Fibroblast of skin of right biceps (primary cell): ENCODE results near the gene GABRB1.

Experiments
- DNase-seq: peaks from one replicate; pipeline ENCODE4 v3.0.0-alpha.2; 2013

Gene GABRB1

DNA sequence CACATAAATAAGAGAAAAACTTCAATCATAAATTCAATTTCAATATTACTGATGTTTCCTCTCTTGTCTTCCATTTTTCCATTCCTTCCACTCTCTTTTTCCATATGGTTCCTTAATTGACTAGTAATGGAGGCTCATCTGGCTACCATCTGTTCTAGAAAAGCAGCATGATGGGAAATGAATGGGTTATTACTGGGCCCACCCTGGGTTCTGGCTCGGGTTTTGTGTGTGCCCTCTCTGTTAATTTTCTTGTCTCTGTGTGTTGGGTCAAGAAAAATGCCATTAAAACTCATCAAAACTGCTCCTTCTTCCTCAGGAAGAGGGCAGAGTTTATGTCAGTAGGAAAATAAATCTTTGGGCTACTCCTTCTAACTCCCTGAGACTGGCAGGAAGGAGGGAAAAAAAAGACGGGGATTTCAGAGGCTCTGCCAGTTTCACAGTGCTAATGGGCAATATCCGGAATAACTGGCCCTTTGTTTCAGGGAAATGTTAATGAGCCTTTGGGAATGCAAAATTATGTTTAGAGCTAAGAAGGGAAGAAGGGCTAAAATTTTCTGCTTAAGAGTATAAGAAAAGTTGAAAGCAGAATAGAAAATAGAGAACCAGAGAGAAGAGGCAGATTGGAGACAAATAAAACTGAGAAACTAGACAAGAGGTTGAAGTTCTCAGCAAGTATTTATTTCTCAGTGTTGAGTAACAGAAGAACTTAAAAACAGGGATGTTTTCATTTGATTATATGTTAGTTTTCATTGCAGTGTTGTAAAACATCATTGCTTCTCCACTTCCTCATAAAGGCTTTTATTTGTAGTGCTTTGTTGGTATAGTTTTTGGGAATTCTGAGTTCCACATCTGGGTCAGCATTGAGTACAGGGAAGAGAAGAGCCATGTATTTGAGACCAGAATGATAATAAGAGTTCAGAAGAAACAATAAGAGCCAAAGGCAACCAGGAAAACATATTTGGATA is 19.7 kb downstream of the GABRB1 start:
- no peak for DNase-seq

DNA sequence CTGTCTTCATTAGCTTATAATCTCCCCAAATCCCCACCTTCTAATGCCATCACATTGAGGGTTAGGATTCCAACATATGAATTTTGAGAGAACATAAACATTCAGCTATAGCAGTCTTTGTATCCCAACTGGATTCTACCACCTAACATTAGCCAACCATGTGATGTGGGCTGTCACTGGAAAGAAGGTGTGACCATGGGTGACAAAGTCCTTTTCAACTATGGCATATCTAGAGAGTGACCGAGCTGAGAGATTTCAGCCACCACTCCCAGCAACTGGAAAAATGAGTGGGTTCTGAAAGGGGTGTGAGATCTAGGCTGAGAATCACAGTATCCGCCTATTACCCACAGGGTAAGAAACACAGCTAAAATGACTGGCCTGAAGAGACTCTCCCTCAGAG is 22.1 kb downstream of the GABRB1 start:
- no peak for DNase-seq

DNA sequence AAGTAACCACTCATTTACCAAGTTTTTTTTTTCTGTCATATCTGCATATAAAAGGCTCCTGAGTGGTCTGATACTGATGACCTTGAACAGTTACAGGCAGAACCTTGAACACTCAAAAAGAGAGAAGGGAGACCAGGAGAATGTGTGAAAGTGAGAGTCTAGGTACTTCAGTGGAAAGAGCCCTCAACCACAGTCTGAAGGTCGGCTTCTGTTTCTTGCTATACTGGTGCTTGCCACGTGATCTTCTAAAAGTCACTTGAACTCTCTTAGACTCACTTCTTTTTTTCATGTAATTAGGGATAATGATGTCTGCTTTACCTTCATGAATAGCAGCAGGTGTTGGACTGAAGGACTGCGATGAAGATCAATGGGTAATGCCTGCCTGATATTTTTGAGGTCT is 22.8 kb downstream of the GABRB1 start:
- DNase-seq = no peak

DNA sequence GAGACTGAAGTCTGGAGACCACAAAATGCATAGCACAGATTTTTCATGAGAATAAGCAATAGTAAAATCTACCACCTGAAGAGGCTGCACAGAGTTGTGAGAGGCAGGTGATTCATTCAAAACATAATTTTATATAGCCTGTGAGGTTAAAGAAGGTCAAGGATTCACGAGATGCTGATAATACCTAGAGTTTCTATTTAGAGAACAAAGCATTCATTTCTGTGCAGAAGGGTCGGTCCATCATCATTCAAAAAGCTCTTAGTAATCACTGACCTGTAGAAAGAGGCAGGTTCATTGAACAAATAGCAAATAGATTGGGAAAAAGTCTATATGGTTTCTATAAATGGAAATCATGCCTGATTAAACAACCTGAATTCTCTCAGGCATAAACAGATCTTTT is 26.6 kb downstream of the GABRB1 start:
- no peak for DNase-seq

DNA sequence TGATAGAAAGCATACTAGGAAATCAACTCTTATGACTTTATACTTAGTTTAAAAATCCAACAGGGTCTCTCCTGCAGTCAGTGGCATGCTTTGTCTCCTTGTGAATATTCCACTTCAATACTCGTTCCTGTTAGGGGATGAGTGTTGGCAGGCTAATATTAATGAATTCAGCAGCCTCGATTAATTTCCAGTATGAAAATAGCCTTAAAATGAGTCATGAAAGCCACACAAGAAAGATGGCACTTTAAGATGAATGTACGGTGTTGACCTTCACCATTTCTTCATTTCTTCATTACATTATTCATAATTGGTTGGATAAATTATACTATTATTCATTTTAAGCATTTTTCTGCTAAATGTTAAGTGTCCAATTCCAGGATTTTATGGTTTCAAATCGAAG is 29.2 kb downstream of the GABRB1 start:
- no peak for DNase-seq

DNA sequence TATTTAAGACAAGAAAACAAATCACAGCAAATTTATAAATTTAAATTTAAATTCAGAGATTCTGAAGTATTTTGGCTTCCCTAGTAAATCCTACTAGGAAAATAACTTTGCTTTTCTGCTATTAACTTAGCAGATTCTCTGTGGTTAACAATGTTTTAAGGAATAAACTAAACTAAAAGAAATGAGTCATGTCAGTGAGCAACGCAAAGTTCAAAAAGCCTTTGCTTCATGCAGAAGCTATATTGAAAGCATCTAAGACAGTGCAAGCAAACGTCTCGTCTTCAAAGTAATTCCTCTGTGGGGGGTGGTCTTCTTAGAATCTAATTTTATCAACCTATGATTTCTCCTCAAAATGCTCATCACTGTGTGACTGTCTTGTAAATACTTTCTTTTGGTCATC is 30.1 kb downstream of the GABRB1 start:
- peak; percentile 34 for DNase-seq

DNA sequence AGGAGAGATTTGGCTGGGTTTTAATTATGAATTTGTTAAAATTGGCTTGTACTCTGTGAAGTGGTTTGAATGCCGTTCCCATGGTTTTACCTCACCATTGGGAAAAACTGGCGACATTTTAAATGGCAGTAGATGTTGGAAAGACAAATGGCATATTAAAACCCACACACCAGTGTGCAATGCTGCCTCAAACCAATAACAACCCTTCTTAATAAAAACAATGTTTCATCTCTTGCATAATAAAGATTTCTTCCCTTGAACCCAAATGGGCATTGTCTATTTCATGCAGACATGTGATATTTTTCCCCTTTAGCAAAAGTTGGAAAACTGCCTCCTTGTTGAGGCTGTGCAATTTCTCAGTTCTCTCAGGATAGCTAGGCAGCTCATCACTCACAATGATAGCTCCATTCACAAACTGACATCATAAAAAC is 33.7 kb downstream of the GABRB1 start:
- DNase-seq = no peak

DNA sequence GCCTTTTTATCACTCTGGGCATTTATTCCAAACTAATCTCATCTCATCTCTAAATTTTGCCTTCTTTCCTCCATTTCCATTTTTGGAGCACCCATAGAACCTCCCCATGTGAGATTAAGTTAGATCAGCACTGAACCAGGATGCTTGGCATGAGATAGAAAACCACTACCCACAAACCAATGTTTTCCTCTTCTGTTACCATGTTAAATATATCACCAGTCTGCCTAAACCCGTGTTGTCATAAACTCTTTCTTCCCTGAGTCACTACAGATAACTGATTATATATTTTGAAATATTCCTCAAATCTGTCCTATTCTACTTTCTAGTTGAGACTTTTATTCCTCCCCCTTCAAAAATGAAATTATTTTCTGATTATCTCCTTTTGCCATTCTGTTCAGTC is 37.6 kb downstream of the GABRB1 start:
- DNase-seq = peak; percentile 4

DNA sequence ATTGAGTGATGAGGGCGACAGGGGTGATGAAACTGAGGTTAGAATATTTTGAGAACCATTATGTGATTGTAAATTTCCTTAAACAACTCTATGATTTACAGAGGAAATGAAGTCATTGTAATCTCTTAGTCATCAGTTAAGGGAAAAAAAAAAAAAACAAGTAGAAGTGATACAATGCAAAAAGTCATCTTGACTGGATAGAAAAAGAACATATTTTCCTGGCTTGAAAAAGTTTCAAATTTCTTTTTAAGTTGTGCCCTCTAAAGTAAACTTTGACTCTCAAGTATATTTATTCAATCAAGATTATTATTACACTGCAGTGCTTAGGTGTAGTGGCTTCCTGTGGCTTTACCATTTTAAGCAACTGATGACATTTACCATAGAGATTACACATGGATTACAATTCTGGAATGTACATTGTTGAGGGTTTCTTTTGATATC is 40.6 kb downstream of the GABRB1 start:
- peak; percentile 76 for DNase-seq

DNA sequence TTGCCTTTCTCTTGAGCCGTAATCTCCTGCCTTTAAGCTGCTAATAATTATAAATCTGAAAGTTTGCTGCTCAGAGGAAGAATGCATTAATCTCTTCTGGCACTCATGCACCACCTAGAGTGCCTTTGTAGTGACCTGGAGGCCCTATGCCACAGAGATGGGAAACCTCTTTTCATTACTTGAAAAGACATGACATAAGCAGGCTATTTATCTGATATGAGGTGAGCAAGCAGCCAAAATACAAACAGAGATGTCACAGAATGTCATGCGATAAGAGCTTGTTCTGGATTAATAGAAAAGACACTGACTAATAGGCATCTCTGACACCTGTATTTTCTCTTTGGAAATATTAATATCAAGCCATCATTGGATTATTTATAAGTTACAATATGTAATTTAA is 42.3 kb downstream of the GABRB1 start:
- no peak for DNase-seq

DNA sequence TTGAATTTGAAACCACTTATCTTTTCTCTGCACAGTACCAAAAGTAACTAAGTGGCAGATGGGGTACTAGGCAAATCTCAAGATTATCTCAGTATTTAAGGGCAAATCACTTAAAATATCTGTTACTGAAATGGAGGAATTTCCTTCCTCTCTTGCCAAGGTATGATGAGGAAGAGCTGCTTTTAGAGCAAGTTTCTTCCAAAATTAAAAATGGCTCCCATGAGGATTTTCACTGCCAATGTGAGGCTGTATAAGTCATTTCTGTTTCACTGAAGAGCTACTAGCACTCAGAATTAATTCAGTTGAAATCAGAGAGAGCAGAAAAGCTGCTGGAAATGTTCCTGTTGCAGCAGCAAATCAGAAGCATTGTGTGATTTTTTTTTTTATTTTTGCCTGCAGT is 43.4 kb downstream of the GABRB1 start:
- peak; percentile 18 for DNase-seq

DNA sequence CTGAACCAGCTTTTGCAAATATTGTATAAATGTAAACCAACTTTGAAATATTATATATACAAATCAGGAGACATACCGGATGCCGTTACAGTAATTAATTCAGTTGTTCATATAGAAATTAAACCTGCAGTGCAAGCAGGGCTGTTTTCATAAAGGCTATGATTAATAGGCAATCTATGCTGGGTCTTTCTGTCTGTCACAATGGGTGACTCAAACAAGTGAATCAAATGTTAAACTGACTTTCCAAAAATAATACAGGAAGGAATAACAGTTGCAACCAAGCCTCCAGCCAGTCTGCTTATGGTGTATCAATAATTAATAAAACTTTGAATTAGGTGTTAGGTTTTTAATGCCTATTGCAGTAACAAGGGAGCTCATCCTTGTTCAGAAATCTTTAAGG is 43.9 kb downstream of the GABRB1 start:
- peak; percentile 36 for DNase-seq

DNA sequence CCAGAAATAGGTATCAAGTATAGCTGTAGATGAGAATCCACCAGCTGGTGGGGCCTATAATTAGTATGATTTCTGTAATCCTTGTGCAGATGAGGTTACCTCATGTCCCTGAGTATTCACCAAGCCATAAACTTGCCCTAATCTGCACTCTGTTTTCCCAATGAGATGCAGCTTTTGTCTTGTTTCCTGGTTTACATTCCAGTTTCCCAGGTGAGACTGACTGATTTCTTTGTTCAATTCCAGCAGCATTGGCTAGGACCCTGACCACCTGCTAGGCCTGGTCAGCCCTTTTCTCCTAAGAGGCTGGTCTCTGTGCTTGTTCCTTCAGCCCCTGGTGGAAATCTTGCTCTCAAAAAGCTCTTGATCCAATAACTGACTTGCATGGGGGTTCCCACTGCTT is 44.6 kb downstream of the GABRB1 start:
- DNase-seq = no peak

DNA sequence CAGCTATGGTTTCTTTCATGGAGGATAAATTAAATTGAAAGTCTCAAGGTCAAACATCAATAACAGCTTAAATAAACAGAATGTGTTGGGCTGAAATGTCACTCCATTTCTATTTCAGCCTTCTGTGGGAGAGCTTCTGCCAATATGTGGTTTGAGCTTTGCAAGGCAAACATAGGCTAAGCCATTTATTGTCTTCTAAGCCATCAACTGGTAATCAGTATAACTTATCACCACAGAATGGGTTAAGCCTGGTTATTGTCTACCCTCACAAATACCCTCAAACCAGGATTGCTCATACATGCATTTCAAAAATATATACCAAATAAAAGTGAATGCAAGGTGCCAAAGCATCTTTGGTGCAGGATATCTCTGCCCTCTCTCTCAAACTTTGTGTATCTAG is 52.7 kb downstream of the GABRB1 start:
- DNase-seq = no peak

DNA sequence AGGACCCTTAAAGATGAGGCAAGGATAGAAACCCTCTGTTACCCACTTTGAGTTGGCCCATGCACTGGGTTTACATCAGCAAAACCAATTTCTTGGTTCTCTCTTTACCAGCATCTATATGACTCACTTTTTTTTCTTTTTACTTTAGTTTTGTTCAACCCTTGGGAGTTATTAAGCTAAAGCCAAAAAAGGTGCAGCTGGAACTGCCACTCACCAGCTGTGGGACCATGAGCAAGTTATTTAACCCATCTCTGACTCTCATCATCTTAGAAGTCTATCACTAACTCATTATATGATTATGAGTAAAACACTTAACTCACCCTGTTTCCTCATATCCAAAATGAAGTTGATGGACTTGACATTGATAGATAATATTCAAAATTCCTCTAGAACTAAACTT is 53.4 kb downstream of the GABRB1 start:
- no peak for DNase-seq

DNA sequence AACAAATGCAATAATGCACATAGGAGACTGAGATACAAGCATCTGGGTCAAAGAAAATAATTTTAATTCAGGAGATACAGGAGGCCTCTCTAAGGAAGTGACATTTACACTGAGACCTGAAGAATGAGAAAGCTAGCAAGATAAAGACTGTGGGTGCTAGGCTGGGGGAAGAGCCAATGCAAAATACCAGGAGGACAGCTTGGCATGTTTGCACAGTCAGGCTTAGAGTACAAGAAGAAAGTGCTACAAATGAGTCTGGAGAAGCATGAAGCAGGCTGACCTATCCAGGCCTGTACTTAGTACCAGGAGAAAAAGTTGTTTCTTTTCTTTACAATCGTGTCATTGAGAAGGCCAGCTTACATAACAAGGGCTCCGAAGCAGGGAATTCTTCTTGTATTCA is 56.9 kb downstream of the GABRB1 start:
- DNase-seq = no peak

DNA sequence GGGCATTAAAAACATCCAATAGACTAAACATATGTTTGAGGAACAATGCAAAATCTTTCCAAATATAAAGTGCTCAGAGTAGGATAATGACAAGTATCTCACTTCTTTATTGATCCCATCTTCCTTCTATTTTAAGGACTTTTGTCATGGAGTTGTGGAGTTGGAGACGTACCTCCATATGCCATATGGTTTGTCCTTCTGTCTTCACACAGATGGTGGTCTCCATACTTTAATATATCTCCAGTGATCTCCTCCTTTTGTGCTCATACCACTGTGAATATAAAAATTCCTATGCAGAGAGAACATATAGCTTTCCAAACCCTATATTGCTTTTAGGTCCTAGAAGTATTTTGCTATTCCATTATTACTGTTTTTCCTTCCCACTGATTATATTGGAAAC is 64.5 kb downstream of the GABRB1 start:
- no peak for DNase-seq

DNA sequence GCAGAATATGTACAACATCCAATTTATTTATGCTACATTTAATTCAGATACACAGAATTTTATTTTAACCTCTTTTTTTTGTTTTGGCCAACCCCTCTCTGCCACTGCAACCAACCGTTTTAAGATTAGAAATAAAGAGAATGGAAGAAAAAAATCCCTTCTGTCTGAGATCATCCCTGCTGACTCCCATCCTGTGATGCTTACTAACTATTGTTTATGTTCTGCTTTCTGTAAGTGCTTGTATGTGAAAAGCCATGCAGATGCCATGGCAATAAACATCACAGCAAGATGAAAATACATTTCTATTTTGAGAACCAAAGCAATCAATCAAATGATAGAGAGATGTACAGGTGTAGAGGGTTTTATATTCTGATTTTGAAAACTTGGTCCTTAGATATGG is 70.1 kb downstream of the GABRB1 start:
- no peak for DNase-seq

DNA sequence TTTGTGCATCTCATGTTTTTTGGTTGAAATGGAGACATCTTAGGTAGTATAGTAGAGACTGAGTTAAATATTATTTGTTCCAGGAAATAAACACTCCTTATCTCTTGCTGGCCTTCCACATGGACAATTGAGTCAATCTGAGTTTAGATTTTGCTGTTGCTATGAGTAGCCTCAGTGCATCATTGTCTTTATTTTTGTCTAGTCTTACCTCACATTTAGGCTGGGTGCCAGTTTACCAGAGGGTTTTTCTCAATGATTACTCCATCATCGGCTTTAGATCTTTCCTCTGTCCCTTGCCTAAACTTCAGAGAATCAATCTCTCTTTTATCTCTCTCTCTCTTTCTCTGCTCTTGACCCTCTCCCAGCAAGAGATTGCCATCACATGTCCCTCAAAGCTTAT is 73.6 kb downstream of the GABRB1 start:
- no peak for DNase-seq

DNA sequence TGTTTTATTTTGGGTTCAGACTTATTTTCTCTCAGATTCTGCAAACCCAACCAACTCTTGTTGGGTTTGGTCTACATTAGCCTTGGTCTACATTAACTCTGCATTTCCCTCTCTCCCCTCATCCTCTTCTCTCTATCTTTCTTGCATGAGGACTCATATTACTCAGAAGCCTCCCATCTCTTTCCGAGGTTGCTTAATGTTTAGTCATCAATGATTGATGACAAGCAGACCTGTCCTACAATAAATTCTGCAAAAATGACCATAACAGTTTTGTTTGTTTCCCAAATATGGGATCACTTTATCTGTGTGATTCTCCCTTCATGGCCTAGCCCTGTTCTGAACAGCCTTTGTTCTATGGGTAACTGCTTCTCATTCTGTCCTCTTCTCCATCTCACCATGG is 75.2 kb downstream of the GABRB1 start:
- DNase-seq = peak; percentile 12

DNA sequence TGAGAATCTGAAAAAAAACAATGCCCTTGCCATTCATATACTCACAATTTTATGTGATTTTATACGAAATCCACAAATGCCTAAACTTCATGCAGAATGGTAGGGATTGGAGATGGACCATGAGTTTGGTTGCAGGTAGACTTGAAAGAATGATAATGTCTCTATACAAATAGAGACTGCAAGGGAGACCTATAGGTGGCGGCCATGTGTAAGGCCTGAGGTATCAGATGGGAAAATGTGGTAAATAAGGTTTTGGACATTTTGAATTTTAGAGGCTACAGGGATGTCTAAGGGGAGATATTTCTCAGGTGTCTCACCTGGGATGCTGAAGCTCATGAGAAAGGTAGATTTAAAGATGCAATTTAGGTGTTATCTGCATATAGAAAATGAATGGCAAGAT is 78.0 kb downstream of the GABRB1 start:
- no peak for DNase-seq

DNA sequence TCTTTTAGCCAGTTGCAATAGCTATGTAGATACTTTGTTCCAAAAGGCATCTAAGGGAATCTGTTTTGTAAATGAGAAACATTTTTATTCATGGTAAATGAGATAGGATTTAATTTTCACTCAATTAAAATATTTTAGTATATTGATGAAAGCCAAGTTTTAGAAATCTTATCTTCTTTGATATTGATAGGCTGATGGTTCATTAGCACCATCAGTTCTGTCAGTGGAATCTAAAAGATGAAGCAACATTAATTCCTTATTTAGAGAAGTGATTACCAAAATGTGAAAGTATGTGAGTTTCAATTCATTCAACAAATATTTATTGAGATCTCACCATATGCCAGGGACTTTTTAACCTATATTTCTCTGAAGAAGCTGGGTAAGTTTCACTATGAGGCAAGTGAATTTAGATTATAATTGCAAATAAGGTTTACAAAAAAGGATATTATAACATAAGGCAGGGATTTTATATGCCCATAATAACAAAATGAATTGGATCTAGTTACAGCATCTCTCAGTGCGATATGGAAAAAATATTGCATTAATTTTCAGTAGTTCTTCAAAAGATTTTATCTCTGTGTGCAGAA is 79.3 kb downstream of the GABRB1 start:
- no peak for DNase-seq

DNA sequence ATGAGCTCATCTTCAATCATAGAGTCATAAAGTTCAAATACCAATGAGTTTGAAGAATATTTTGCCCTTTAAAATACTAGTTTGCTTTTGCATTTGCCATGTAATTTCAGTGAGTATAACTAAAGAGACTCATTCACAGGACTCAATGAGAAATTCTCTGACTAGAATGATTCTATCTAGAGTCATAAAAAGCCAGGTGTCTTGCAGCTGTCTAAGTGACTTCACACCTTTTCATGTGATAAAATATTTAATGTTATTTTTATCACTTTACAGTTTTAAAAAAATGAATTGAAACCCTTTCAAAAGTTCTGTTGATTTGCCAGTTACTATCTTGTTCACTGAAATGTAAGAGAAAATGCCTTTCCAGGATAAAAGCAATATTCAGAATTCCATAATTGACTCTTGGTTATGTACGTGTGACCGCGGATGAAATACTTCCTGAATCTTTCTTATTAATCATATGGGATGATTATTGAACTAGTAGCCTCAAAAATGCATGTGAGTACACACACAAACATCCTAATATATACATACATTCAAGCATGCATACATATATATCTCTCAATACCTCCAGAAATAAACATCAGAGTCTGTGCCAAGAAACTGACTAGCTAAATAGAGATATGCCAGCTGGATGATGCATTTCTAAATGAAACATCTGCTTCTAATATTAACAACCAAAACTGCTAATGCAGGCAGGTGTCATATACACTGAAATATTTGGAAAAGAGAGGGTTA is 87.0 kb downstream of the GABRB1 start:
- peak; percentile 46 for DNase-seq

DNA sequence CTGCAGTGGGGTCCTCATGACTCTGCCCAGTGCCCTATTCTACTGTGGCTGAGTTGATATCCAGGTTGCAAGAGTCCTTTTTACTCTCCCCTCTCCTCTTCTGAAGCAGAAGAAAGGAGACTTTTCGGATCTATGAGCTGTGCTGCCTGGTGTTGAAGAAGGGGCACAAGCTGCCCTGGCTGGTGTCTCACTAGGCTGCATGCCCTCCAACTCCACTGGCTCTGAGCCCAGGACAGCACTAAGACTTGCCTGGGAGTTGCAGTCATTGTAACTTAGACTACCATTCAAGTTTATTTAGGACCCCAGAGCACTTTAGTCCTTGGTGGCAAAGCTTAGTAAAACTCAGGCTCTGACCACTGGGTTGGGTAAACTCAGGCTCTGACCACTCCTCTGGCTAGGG is 89.4 kb downstream of the GABRB1 start:
- no peak for DNase-seq
